Thyroid gland (tissue), 4 donors: Measurements from ENCODE around the gene RAPGEF1. TPM values are rescaled to one million over a fixed set of nuclear protein-coding genes. Genes with fewer than 3 reads are reported as not detected.

ENCODE experiments used
- DNase-seq, 2 donors: peaks; one replicate each; pipeline ENCODE4 v3.0.0-alpha.2; 2019
- H3K27ac ChIP-seq, 3 donors: fragments of 200-600 bp; sonication (generic); 1 replicate in 2 of 3; 2 replicates in 1 of 3; pipeline ENCODE4 v1.5.1; 2016 to 2019; ENCODE audit warnings: mild to moderate bottlenecking in 1 of 3, moderate library complexity in 1 of 3
- H3K27me3 ChIP-seq: fragments of 200-600 bp; sonication (generic); one replicate; pipeline ENCODE4 v1.5.1; 2019
- H3K36me3 ChIP-seq, 2 donors: fragments of 200-600 bp; sonication (generic); one replicate each; pipeline ENCODE4 v1.5.1; 2016 to 2019
- H3K4me1 ChIP-seq, 2 donors: fragments of 200-600 bp; sonication (generic); one replicate each; pipeline ENCODE4 v1.5.1; 2017 to 2019
- H3K4me3 ChIP-seq, 3 donors: fragments of 200-600 bp; sonication (generic); replicated peaks in 1 of 3; 1 replicate in 2 of 3; 2 replicates in 1 of 3; pipeline ENCODE4 v1.5.1; 2016; ENCODE audit warnings: mild to moderate bottlenecking in 1 of 3
- H3K9me3 ChIP-seq: fragments of 200-600 bp; sonication (generic); one replicate; pipeline ENCODE4 v1.5.1; 2017
- CTCF ChIP-seq, 6 experiments: fragments of 200-600 bp in 3 of 6; fragments of 450-650 bp in 3 of 6; sonication (generic) in 3 of 6; IDR thresholded peaks; one replicate each; pipeline ENCODE4 v1.5.1; 2016 to 2019; ENCODE audit warnings: antibody characterized with exemption in 6 of 6, mild to moderate bottlenecking in 2 of 6, inconsistent platforms in 1 of 6, moderate library complexity in 1 of 6
- POLR2A ChIP-seq, 2 donors: fragments of 450-650 bp; IDR thresholded peaks; one replicate each; pipeline ENCODE4 v1.6.1; 2017; ENCODE audit warnings: antibody characterized with exemption in 2 of 2, mild to moderate bottlenecking in 2 of 2, moderate library complexity in 1 of 2
- WGBS, 2 donors: methylation state at CpG; one replicate each; pipeline ENCODE4 v1.1.5; 2017; 5-methylcytosine and 5-hydroxymethylcytosine counted together
- intact Hi-C: fragments of 100-400 bp; cut with DNase I; formaldehyde crosslinking; loops from one replicate; pipeline ENCODE4 v1.15.1; 2023
- total RNA-seq, 4 donors: library from RNA; depleted of rRNA; stranded (reverse); fragments of >200 nt; gene quantifications; one replicate each; pipeline ENCODE4 v1.2.3, GENCODE V29; 2016

Gene RAPGEF1
- total RNA-seq, 4 donors from 2014 or later = 39.6 to 52.5 (median 44.9) TPM

DNA sequence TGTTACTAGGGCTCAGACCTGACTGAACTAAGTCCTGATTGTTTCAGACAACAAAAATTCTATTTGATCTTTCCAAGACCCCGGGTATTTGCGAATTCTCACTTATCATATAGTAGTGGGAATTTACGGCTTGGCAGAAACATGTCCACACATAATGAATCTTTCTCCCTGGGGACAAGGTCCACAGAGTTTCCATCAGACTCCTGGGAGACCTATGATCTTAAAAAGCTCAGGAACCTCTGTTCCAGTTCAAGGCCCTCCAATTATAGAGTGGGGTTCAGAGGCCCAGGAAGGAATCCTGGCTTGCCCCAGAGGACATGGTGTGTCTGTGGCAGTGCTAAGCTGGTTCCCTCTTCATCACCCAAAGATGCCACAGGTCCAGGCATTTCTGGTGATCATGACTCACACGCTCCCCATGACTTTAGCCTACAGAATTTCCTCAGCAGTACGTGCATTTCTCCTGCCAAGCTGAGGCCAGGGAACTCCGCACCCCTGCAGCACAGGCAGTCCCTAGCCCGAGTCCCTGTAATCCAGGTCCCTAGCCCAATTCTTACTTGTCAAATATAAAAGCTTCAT is 12.6 kb downstream of the RAPGEF1 start:
- TF ChIP-seq POLR2A (IDR thresholded peaks at IDR 0.05) = no peak
- no peak for TF ChIP-seq CTCF (IDR thresholded peaks at IDR 0.05)
- WGBS, 2 donors = 87 to 95% methylated on average over 7 of the region's 7 CpGs
- H3K4me3 ChIP-seq = no peak overlapping the region
- H3K4me1 ChIP-seq = peaks cover 12 to 50% of the 10 kb centered on the region in 2 donors
- no peaks in the 10 kb centered on the region for H3K27me3 ChIP-seq
- H3K9me3 ChIP-seq = no peaks in the 10 kb centered on the region
- intact Hi-C loops = no loop called here
- H3K27ac ChIP-seq = no peak overlapping the region
- H3K36me3 ChIP-seq = no peaks in the 10 kb centered on the region
- DNase-seq = no peak

DNA sequence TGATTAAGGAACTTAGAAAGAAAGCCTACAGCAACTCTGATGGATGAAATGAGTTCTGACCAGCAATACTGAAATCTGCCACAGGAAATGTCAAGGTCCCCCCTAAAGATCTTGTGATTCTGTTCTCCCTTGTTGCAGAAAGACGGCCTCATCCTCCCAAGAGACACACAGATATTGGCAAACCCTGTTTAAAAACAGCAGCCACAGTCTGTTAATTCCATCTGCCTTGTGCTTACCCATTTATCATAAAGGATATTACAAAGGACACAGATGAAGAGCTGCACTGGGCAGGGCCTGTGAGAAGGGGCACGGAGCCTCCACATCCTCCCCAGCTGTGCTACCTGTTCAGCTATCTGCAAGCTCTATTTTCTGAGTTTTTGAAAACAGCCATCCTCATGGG is 15.2 kb downstream of the RAPGEF1 start:
- intact Hi-C loops = no loop called here
- WGBS, 2 donors = 78 to 83% methylated on average over 2 of the region's 2 CpGs
- Histone ChIP-seq H3K36me3 (no peaks in the 10 kb centered on the region), H3K4me1 (peaks cover 4 to 34% of the 10 kb centered on the region in 2 donors), H3K4me3 (no peak overlapping the region), H3K27me3 (no peaks in the 10 kb centered on the region), H3K9me3 (no peaks in the 10 kb centered on the region), H3K27ac (no peak overlapping the region)
- no peak for DNase-seq
- no peak for TF ChIP-seq CTCF (IDR thresholded peaks at IDR 0.05)
- TF ChIP-seq POLR2A (IDR thresholded peaks at IDR 0.05) = no peak

GRCh38 chr9:131723632-131724031 is 16.2 kb downstream of the RAPGEF1 start:
- no peaks in the 10 kb centered on the region for H3K9me3 ChIP-seq
- no peak overlapping the region for H3K4me3 ChIP-seq
- H3K4me1 ChIP-seq = peaks cover 4 to 24% of the 10 kb centered on the region in 2 donors
- no peaks in the 10 kb centered on the region for H3K36me3 ChIP-seq
- no peak for DNase-seq
- intact Hi-C loops = no loop called here
- H3K27ac ChIP-seq = no peak overlapping the region
- no peaks in the 10 kb centered on the region for H3K27me3 ChIP-seq
- no peak for TF ChIP-seq CTCF (IDR thresholded peaks at IDR 0.05)
- WGBS, 2 donors = 74% methylated on average over 5 of the region's 5 CpGs

GRCh38 chr9:131722255-131722654 is 17.6 kb downstream of the RAPGEF1 start:
- Histone ChIP-seq H3K9me3 (no peaks in the 10 kb centered on the region), H3K4me1 (peaks cover 0 to 12% of the 10 kb centered on the region in 2 donors), H3K4me3 (no peak overlapping the region), H3K27me3 (no peaks in the 10 kb centered on the region), H3K27ac (no peak overlapping the region), H3K36me3 (no peaks in the 10 kb centered on the region)
- no peak for TF ChIP-seq POLR2A (IDR thresholded peaks at IDR 0.05)
- TF ChIP-seq CTCF (IDR thresholded peaks at IDR 0.05) = no peak
- 54 to 65% methylated on average over 7 to 8 of the region's 8 CpGs for WGBS, 2 donors
- intact Hi-C loops = no loop called here
- no peak for DNase-seq

- no peaks in the 10 kb centered on the region for H3K27me3 ChIP-seq
- no peaks in the 10 kb centered on the region for H3K9me3 ChIP-seq
- DNase-seq = no peak
- no peaks in the 10 kb centered on the region for H3K36me3 ChIP-seq
- no peak overlapping the region for H3K27ac ChIP-seq
- 95 to 96% methylated on average over 13 of the region's 13 CpGs for WGBS, 2 donors
- peaks cover 0 to 12% of the 10 kb centered on the region in 2 donors for H3K4me1 ChIP-seq
- intact Hi-C loops = no loop called here
- H3K4me3 ChIP-seq = no peak overlapping the region
- TF ChIP-seq CTCF (IDR thresholded peaks at IDR 0.05) = no peak
- no peak for TF ChIP-seq POLR2A (IDR thresholded peaks at IDR 0.05)
These were observed 18.8 kb downstream of the RAPGEF1 start for GRCh38 chr9:131721076-131721475.
